IPS DF 6.9 (cell line): ENCODE results near the gene SCAMP3.
"Not testable (repeated sequence)": the region's sequence is repeated elsewhere in the genome, so short reads cannot be mapped to it uniquely, and the experiment has no call there.

ENCODE experiments used
- DNase-seq: peaks from one replicate; pipeline ENCODE4 v3.0.0-alpha.2; 2013; ENCODE audit warnings: low read depth, low spot score
- H3K27ac ChIP-seq: one replicate; pipeline ENCODE4 v1.5.1; 2013; ENCODE audit warnings: low read length, control low read depth
- H3K27me3 ChIP-seq: 2 replicates; pipeline ENCODE4 v1.6.1; 2013; ENCODE audit warnings: mild to moderate bottlenecking, low read length; ENCODE audit not compliant: control insufficient read depth, insufficient read depth
- H3K36me3 ChIP-seq: 2 replicates; pipeline ENCODE4 v1.6.1; 2013; ENCODE audit warnings: low read length; ENCODE audit not compliant: control insufficient read depth, insufficient read depth
- H3K4me1 ChIP-seq: 2 replicates; pipeline ENCODE4 v1.6.1; 2013; ENCODE audit warnings: low read length; ENCODE audit not compliant: control insufficient read depth, insufficient read depth
- H3K4me3 ChIP-seq: 2 replicates; pipeline ENCODE4 v1.5.1; 2013; ENCODE audit warnings: mild to moderate bottlenecking, low read length
- H3K9me3 ChIP-seq: 2 replicates; pipeline ENCODE4 v1.6.1; 2013; ENCODE audit warnings: low read length, inconsistent platforms; ENCODE audit not compliant: control insufficient read depth, insufficient read depth
- WGBS: extraction: QIAGEN DNeasy Blood & Tissue Kit; methylation state at CpG from one replicate; pipeline ENCODE4 v1.1.7; 2013; ENCODE audit warnings: mixed read lengths, missing lambda C conversion rate; ENCODE audit not compliant: insufficient read length, insufficient coverage; 5-methylcytosine and 5-hydroxymethylcytosine counted together

Gene SCAMP3

GRCh38 chr1:155254228-155254713 lies 7.9 kb downstream of the SCAMP3 start:
- H3K36me3 ChIP-seq: no peaks in the 10 kb centered on the region; the same call in 1 of the 2 replicates
- H3K27me3 ChIP-seq: no peaks in the 10 kb centered on the region
- H3K4me3 ChIP-seq: peak overlapping the region; percentile 65; the same call in 1 of the 2 replicates
- WGBS: no CpG with 5 or more reads among the region's 12 CpGs
- H3K27ac ChIP-seq: no peak overlapping the region
- no peak for DNase-seq
- peaks cover 7% of the 10 kb centered on the region for H3K4me1 ChIP-seq
- no peaks in the 10 kb centered on the region for H3K9me3 ChIP-seq

DNA sequence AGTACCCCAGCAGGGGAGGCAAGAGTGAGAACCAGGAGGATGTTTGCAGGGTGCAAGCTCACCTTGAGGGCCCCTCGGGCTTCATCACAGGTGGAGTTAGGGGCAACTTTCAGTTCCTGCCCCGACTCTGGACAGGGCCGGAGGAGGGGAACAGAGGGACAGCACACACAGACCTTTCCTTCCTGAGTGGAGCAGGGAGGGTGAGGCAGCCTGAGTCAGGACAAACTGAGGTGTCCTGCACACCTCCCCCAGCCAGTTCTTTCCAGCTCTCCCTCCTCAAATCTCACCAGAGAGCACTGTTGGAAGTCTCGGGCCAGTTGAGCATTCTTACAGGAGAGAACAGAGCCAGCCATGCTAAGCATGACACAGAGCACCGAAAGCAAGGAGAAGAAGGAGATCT lies 8.4 kb downstream of the SCAMP3 start:
- H3K27ac ChIP-seq: no peak overlapping the region
- no peak for DNase-seq
- peaks cover 7% of the 10 kb centered on the region for H3K4me1 ChIP-seq
- H3K4me3 ChIP-seq: no peak overlapping the region
- no peaks in the 10 kb centered on the region; the same call in 1 of the 2 replicates for H3K36me3 ChIP-seq
- no CpG with 5 or more reads among the region's 5 CpGs for WGBS
- H3K9me3 ChIP-seq: no peaks in the 10 kb centered on the region
- no peaks in the 10 kb centered on the region for H3K27me3 ChIP-seq

DNA sequence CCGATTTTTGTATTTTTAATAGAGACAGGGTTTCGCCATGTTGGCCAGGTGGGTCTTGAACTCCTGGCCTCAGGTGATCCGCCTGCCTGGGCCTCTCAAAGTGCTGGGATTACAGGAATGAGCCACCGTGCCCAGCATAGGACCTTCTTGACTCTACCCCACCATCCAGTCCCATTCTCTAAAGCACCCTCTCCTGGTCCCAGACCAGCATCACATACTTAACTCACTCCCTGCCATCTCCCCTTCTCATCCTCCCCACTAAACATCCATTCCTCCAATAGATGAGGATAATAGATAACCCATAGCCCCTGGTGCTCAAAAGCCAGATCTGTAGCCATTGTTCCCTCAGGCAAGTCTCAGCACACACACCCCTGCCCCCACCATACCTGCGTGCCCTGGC lies 9.0 kb downstream of the SCAMP3 start:
- DNase-seq: no peak
- no peak overlapping the region for H3K4me3 ChIP-seq
- H3K27ac ChIP-seq: no peak overlapping the region

GRCh38 chr1:155251566-155251965 lies 10.6 kb downstream of the SCAMP3 start:
- Histone ChIP-seq H3K4me3 (no peak overlapping the region), H3K27me3 (no peaks in the 10 kb centered on the region), H3K27ac (no peak overlapping the region), H3K36me3 (peaks cover 4% of the 10 kb centered on the region), H3K4me1 (peaks cover 7% of the 10 kb centered on the region), H3K9me3 (no peaks in the 10 kb centered on the region)
- no CpG with 5 or more reads among the region's 7 CpGs for WGBS
- no peak for DNase-seq

More for the DNA sequence above, 9.0 kb downstream of the SCAMP3 start:
- H3K27me3 ChIP-seq: no peaks in the 10 kb centered on the region
- H3K36me3 ChIP-seq: no peaks in the 10 kb centered on the region; the same call in none of the 2 replicates
- no CpG with 5 or more reads among the region's 5 CpGs for WGBS
- H3K9me3 ChIP-seq: no peaks in the 10 kb centered on the region
- peaks cover 7% of the 10 kb centered on the region for H3K4me1 ChIP-seq

- Histone ChIP-seq H3K4me3 (peak overlapping the region; percentile 29; the same call in 1 of the 2 replicates), H3K27ac (no peak overlapping the region), H3K9me3 (no peaks in the 10 kb centered on the region), H3K27me3 (no peaks in the 10 kb centered on the region), H3K4me1 (peaks cover 7% of the 10 kb centered on the region), H3K36me3 (peaks cover 4% of the 10 kb centered on the region)
- no CpG with 5 or more reads among the region's 23 CpGs for WGBS
- DNase-seq: no peak
Measured at GRCh38 chr1:155250633-155251449, 11.3 kb downstream of the SCAMP3 start.

DNA sequence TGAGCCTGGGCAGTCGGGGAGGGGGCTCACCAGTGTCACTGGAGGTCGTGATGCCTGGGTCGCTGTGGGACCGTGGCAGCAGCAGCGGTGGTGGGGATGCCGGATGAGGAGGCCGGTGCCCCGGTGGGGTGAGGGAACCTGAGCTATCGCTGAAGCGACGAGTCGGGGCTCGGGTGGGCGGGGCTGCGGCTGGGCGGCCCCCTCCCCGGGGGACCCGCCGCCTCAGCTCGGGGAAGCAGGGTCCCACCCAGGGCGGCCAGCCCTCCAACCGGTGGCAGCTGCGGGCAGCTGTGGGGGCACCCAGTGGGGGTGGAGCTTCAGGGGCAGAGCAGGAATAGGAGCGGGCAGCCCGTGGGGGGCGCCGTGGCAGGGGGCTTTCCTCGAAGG lies 11.9 kb downstream of the SCAMP3 start:
- no peaks in the 10 kb centered on the region for H3K27me3 ChIP-seq
- H3K36me3 ChIP-seq: peaks cover 4% of the 10 kb centered on the region
- peak overlapping the region; percentile 29; the same call in 1 of the 2 replicates for H3K4me3 ChIP-seq
- H3K27ac ChIP-seq: no peak overlapping the region
- no CpG with 5 or more reads among the region's 28 CpGs for WGBS
- H3K4me1 ChIP-seq: peaks cover 7% of the 10 kb centered on the region
- DNase-seq: no peak
- H3K9me3 ChIP-seq: no peaks in the 10 kb centered on the region

DNA sequence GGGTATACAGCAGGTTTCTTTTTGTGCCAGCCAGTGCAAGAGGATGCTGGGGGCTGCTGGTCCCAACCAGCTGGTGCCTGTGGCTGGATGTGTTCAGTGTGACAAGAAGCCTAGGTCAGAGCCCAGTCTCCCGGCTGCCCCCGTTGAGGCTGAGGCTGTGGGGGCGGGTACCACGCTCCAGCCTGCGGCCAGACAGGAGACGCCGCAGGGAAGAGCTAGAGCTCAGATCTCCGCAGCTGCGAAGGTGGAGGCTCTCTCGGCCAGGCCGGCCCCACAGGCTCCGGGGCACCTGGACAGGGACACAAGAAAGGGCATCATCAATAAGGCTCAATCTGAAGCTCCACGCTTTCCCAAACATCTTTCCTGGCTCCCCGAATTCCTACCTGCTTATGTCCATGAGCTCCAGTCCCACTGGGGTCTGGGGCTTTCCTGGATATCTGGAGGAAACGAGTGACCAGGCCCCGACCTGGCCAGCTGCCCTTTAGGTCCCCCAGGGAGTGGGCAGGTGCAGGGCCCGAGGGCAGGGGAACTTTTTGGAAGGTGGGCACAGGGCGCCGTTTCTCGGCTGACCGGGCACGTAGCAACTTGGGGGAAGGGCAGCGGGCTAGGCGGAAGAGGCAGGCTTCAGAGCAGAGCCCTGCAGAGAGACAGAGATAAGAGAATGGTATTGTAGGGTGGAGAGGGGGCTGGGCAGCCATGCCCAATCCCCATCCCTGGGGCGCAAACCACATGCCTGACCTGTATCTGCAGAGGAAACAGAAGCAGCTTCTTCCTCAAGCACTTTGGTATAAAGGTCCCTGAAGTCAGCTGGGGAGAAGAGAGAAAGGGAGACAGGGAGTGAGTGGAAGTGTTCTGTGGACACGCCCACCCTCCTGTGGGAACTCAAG lies 14.2 kb downstream of the SCAMP3 start:
- Histone ChIP-seq H3K9me3 (no peaks in the 10 kb centered on the region), H3K27me3 (no peaks in the 10 kb centered on the region), H3K36me3 (peaks cover 4% of the 10 kb centered on the region), H3K27ac (no peak overlapping the region), H3K4me1 (peaks cover 4% of the 10 kb centered on the region; the same call in 1 of the 2 replicates), H3K4me3 (no peak overlapping the region)
- no peak for DNase-seq
- WGBS: no CpG with 5 or more reads among the region's 26 CpGs

- H3K9me3 ChIP-seq, H3K27ac ChIP-seq, H3K4me1 ChIP-seq, DNase-seq, H3K36me3 ChIP-seq, H3K27me3 ChIP-seq, H3K4me3 ChIP-seq: not testable (repeated sequence)
- WGBS: no CpG with 5 or more reads among the region's 3 CpGs
Measured at GRCh38 chr1:155246796-155247195, 15.4 kb downstream of the SCAMP3 start.

DNA sequence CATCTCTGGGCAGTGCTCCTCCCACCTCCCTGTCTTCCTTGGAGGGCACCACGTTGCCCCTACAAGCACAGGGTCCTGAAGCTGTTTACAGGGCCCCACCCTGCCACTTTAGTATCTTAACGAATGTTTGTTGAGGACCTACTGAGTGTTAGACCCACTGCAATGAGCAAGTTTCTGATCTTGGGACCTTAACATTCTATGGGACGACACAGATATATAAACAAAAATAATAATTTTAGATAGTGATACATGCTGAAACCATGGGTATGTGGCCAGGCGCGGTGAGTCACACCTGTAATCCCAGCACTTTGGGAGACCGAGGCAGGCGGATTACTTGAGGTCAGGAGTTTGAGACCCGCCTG lies 17.0 kb downstream of the SCAMP3 start:
- H3K36me3 ChIP-seq: peaks cover 4% of the 10 kb centered on the region
- no peaks in the 10 kb centered on the region for H3K9me3 ChIP-seq
- no CpG with 5 or more reads among the region's 8 CpGs for WGBS
- H3K27me3 ChIP-seq: no peaks in the 10 kb centered on the region
- H3K27ac ChIP-seq: no peak overlapping the region
- peaks cover 6% of the 10 kb centered on the region; the same call in 1 of the 2 replicates for H3K4me1 ChIP-seq
- peak overlapping the region; percentile 37; the same call in 1 of the 2 replicates for H3K4me3 ChIP-seq
- no peak for DNase-seq
